ENCODE results near the gene TMEM72.
"Not testable (repeated sequence)": the region's sequence is repeated elsewhere in the genome, so short reads cannot be mapped to it uniquely, and the experiment has no call there.

The TMEM72 gene

GRCh38 chr10:44911081-44911540, at the start of gene TMEM72:
TSS of gene TMEM72 (plus strand) at chr10:44911337. CDS start at chr10:44911513, 176 bp downstream.
- DNase-seq, result no peak

DNA sequence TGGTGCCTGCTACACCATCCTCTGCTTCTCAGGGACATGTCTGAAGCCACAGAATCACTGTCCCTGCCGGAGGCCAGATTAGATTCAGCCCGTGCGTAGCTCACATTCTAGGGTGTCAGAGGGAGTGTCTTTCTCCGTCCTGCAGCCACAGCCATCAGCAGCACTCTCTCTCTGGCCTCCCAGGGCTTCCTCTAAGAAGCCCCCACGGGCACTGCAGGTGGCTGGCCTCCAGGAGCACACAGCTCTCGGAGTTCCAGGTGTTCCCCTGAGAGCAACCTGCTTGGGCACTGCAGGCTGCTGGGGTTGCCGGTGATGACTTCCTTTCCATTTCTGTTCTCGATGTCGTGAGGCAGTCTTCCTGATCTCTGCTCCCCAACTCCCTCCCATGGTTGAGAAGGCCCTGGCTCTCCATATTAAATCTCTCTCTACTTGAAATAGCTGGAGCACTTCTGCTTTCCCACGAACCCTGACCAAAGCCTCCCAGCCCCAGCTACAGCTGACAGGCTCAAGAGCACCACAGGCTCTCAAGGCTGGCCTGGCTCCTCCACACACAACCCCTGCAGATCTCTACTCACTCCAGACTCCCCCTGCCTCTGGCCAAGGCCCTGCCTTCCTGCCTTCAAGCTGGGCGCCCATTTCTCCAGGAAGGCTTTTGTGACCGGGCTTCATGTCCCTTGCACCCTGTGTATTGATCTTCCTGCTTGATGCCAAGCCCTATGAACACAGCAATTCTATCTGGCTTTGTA, 49.0 kb upstream of the TMEM72 start:
- DNase-seq, result no peak

- no peak for DNase-seq
Observed at GRCh38 chr10:44862924-44863323, 48.2 kb upstream of the TMEM72 start.

DNA sequence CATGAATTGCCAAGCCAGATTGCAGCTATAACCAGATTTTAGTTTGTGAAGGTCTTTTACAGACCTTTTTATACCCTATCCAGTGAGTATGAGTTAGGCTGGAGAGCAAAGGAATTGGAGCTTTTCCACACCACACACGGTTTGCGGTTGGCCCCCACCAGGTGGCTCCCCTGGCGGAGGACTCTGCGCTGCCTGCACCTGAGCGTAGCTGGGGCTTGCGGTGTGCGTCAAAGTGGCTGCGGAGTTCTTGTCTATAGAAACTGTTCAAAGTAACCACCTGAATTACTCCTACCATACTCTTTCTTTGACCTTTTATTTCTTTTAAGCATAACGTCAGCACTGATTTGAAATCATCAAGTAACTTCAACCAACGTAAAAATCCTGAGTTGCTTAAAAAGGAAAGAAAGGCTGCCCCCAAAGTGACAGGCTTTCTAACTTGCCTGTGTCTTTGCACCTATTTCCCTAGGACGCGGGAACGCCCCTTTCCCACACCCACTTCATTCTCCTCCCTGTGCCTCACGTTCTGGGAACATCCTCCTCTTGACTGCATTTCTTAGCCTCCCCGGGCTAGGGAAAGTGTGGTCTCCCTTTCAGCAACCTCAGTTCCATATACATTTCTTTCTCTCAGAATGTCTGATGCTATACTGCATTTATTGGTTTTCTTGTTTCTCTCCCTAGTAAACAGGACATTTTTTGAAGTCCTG, 47.6 kb upstream of the TMEM72 start:
- DNase-seq, result no peak

DNA sequence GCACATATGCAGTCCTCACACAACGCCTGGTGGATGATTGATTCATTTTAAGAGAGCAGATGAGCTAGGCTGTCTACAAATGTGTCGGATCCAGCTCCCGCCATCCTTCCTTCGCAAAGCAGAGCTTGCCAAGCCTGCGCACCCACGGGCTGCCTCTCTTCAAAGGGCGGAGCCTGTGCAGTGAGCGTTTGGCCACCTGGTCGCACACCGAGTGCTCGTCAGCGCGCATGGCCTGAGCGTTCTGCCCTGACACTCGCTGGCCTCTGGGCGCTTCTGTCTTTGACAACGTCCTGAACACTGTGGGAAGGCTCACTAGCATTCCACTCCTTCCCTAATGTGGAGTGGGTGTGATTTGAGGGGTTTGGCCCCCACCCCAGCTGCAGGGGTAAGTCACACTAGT, 47.1 kb upstream of the TMEM72 start:
- no peak for DNase-seq

- DNase-seq, result peak; percentile 74
Observed at GRCh38 chr10:44864637-44865288, 46.4 kb upstream of the TMEM72 start.

DNA sequence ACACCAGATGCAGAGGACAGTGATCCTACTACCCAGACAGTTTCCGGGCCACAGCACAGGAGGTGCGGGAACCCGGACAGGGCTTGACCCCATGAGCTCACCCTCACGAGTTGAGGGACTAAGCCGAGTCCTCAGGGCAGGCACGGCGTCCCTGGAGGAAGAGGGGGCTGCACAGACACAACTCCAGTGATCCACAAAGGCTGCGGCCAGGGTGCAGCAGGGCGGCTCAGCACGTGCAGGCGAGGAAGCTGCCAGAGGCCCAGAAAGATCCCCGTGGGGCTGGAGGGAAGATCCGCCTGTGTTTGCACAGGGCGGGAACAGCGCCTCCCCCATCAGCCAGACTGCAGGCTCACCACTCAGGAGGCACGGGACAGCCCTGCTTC, 45.9 kb upstream of the TMEM72 start:
- no peak for DNase-seq

DNA sequence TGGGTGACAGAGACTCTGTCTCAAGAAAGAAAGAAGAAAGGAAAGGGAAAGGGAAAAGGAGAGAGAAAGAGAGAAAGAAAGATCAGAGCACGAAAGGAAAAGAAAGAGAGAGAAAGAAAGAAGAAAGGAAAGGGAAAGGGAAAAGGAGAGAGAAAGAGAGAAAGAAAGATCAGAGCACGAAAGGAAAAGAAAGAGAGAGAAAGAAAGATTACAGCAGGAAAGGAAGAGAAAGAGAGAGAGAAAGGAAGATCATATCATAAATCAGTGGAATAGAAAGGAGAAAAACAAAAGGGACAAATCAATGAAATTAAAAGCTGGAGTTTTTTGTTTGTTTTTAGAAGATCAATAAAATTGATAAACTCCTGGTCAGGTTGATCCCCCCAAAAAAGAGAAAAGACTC, 44.8 kb upstream of the TMEM72 start:
- not testable (repeated sequence) for DNase-seq

DNA sequence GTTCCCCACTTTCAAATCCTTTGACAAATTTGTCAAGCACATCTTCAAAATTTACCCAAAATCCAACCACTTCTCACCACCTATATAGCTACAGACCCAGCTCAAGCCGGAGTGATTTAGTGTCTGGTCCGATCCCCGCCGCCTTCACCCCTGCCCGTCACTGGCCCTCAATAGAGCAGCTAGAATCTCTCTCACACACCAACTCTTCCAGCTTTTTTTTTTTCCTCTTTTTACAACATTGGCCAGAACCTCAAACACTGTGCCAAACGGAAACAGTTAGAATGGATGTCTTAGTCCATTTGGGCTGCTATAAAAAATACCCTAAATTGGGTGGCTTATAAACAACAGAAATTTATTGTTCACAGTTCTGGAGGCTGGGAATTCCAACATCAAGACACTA, 41.1 kb upstream of the TMEM72 start:
- no peak for DNase-seq

GRCh38 chr10:44873160-44873559, 38.0 kb upstream of the TMEM72 start:
- no peak for DNase-seq

DNA sequence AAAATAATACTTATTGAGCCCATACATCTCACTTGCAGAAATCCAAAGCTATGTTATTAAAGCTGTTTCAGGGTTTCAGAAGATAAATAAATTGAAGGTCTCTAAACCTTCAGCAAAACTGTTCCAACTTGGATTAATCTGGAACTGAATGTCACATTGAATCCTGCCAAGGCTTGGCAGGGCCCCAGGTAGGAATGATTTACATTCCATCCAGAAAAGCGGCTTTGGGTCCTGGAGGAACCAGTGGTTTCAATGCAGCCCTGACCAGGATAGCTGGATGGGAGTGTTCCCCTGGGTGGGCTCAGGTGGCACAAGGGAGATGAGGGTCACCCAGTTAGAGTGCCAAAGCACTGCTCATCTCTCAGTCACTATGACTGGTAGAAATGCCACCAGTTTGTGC, 37.0 kb upstream of the TMEM72 start:
- no peak for DNase-seq

- DNase-seq, result peak; percentile 77
Observed at GRCh38 chr10:44878706-44879530, 32.2 kb upstream of the TMEM72 start.

DNA sequence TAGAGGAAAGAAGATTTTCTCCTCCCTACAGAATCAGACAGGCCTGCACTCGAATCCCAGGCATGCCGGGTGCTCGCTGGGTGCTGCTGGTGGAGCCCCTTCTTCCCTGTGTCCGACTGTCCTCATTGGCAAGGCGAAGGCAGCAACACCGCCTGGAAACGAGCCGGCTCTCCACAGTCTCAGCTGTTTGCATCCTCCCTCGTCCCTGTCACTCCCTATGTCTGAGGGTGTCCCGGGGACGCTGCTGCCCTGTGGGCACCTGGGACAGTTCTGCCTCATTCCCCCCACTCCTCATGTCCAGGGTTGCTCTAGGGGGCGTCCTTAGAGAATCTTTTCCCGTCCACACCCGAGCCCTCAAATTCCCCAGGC, 31.6 kb upstream of the TMEM72 start:
- no peak for DNase-seq

DNA sequence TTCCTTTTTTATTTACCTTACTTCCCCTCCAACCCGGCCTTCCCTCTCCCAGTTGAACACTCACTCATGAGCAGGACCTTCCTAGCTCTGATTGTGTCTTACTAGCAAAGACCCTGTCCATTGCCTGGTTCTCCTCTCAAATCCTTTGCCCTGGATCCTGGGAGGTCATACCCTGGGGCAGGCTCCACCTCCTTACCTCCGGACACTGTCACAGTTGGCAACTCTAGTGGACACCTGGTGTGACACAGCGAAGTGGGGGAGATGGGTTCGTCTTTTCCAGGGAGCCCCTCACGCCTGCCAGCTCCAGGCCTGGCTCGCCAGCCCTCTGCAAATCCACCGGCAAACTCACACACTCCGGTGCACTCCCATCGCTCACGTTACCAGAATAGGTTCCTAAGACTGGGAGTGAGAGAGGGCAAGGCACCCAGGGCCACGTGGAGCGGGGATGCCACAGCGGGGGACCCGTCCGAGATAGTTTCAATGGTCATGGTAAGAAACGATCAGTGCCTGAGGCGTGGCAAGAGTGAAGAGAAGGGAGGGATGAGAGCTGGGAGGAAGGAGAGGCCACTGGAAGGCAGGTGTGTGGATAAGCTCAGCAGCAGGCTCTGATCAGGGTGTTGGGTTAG, 30.9 kb upstream of the TMEM72 start:
- DNase-seq, result no peak

GRCh38 chr10:44881649-44882048, 29.5 kb upstream of the TMEM72 start:
- no peak for DNase-seq

DNA sequence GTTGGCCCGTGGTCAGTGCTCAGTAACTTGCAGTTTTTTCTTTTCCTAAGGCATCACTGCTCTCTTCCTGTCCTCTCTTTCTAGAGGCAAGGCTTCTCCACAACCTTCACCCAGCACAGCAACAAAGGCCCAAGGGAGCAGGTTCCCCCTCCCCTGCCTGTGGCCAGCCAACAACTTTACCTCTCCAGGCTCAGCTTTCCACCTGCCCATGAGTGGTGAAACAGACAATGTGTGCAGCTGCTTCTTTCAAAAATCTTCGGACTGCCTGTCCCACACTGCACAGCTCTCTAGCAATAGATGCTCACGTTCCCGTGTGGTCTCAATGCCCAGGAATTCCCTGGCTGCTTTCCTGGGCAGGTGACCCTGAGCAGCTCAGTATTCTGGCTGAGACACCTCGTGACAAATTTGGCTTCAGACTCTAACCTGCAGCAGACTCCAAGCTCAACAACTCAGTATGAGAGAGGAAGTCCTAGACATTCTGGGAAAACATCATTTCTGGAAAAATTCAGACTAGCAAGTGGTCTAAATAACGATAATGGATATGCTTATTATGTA, 28.9 kb upstream of the TMEM72 start:
- no peak for DNase-seq

DNA sequence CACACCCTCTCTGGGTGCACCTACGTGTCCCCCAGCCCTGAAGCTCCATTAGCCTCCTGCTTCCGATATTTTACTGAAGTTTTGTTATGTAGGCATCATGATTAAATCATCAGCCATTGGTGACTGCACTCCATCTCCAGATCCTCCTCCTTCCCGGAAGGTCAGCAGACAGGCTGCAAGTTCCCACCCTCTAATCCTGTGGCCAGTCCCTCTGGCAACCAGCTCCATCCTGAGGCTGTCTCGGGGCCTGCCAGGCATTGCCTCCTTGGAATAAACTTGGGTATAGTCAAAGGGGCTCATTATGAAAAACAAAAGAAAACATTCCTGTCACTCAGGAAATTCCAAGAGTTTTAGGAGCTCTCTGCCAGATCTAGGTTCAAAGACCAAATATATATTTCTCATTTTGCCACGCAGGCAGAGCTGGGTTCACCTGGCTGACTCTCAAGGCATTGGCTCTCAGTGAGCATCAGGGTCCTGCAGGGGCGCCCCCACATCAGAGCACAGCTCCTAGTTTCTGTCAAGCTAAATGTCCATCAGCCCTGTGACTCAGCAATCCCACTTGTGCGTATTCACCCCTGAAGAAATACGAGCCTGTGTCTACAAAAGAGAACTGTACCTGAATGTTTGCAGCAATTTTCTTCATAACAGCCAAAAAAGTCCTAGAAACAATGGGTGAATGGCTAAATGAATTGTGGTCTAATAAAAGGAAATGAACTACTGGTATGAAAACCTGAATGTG, 27.4 kb upstream of the TMEM72 start:
- no peak for DNase-seq

GRCh38 chr10:44885710-44886109, 25.4 kb upstream of the TMEM72 start:
- no peak for DNase-seq

DNA sequence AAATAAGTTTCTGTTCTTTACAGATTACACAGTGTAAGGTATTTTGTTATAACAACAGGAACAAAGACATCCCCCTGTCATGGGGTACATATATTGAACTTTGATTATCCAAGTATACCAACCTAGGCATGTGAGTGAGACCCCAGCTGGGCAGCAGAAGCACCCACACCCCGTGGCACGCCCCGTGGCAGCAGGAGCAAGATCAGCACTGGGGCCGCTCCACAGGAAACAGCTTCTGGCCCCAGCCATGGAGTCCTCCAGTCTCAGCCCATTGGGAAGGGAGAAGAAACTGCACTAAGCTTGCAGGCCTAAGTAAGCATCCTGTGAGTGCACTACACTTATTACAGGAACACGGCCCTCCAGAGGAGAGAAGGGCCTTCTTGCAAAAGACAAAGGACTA, 24.2 kb upstream of the TMEM72 start:
- DNase-seq, result no peak

- no peak for DNase-seq
Observed at GRCh38 chr10:44888886-44889285, 22.3 kb upstream of the TMEM72 start.

DNA sequence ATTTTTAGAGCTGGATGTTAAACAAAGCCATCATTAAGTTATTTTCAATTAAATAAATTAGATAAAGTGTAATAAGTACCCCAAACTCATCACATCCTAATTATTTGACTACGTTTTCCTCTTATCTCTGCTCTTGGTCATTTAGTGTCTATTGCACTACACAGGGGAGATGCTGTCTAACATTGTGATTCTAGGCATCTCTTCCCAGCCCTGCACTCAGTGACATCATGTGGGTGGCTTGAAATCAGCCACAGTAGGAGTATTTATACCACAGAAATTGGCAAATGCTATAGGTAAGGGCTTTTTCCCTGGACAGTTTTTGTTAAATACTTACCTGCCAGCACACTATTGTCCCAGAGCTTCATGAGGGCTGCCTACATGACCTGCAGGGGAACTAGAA, 21.3 kb upstream of the TMEM72 start:
- no peak for DNase-seq

All from CD4-positive, alpha-beta T cell treated with Interleukin-21 for 1 hour (primary cell).